Neural crest cell (in vitro differentiated cells): ENCODE data around the gene TFAP2D. TPM values are rescaled to one million over a fixed set of nuclear protein-coding genes. Genes with fewer than 3 reads are reported as not detected.

ENCODE experiments used
- DNase-seq: peaks from one replicate; pipeline ENCODE4 v3.0.0; 2021; ENCODE audit warnings: low read depth, mixed read lengths, low spot score
- H3K27ac Mint-ChIP-seq: one replicate; pipeline ENCODE4 v1.8.0; 2021; ENCODE audit warnings: mild to moderate bottlenecking, mixed read lengths; ENCODE audit not compliant: unreplicated experiment
- H3K27me3 Mint-ChIP-seq: 2 replicates; pipeline ENCODE4 v1.8.0; 2021; ENCODE audit warnings: low read depth, mild to moderate bottlenecking, mixed read lengths
- H3K36me3 Mint-ChIP-seq: 2 replicates; pipeline ENCODE4 v1.8.0; 2021; ENCODE audit warnings: low read depth, mild to moderate bottlenecking, mixed read lengths
- H3K4me1 Mint-ChIP-seq: 2 replicates; pipeline ENCODE4 v1.8.0; 2021; ENCODE audit warnings: mixed read lengths
- H3K4me3 Mint-ChIP-seq: one replicate; pipeline ENCODE4 v1.8.0; 2021; ENCODE audit warnings: mild to moderate bottlenecking, mixed read lengths
- H3K9me3 Mint-ChIP-seq: 2 replicates; pipeline ENCODE4 v1.8.0; 2021; ENCODE audit warnings: mixed read lengths
- CTCF ChIP-seq: fragments of 200-600 bp; sonication (generic); conservative IDR thresholded peaks from 2 replicates; pipeline ENCODE4 v1.5.0; 2021; ENCODE audit warnings: antibody characterized with exemption, mild to moderate bottlenecking
- total RNA-seq: library from RNA; stranded (reverse); gene quantifications from 2 replicates; pipeline ENCODE4 v1.2.1, GENCODE V29; 2021

The TFAP2D gene
- total RNA-seq, 1 donor from 2014 or later, result not detected

GRCh38 chr6:50713977-50714486 lies 706 bp downstream of the TFAP2D start:
- no peak for TF ChIP-seq CTCF
- Mint-ChIP-seq H3K4me3 (no peak overlapping the region), H3K36me3 (peaks cover 3% of the 10 kb centered on the region), H3K4me1 (peaks cover 6% of the 10 kb centered on the region), H3K9me3 (no peaks in the 10 kb centered on the region), H3K27me3 (peaks cover 100% of the 10 kb centered on the region), H3K27ac (no peak overlapping the region)
- DNase-seq, result no peak

GRCh38 chr6:50714487-50715379 lies 1.4 kb downstream of the TFAP2D start:
- no peak for TF ChIP-seq CTCF
- Mint-ChIP-seq H3K36me3 (peaks cover 3% of the 10 kb centered on the region), H3K4me1 (peaks cover 6% of the 10 kb centered on the region), H3K27me3 (peaks cover 100% of the 10 kb centered on the region), H3K4me3 (no peak overlapping the region), H3K27ac (no peak overlapping the region), H3K9me3 (no peaks in the 10 kb centered on the region)
- no peak for DNase-seq

- Mint-ChIP-seq H3K27ac (no peak overlapping the region), H3K27me3 (peaks cover 100% of the 10 kb centered on the region), H3K9me3 (no peaks in the 10 kb centered on the region), H3K36me3 (peaks cover 8% of the 10 kb centered on the region), H3K4me3 (no peak overlapping the region), H3K4me1 (peaks cover 6% of the 10 kb centered on the region)
- no peak for DNase-seq
- no peak for TF ChIP-seq CTCF
Observed at GRCh38 chr6:50716899-50717509, 3.7 kb downstream of the TFAP2D start.

- Mint-ChIP-seq H3K4me1 (peaks cover 6% of the 10 kb centered on the region), H3K27me3 (peaks cover 100% of the 10 kb centered on the region), H3K27ac (no peak overlapping the region), H3K9me3 (no peaks in the 10 kb centered on the region), H3K4me3 (no peak overlapping the region), H3K36me3 (peaks cover 8% of the 10 kb centered on the region)
- no peak for DNase-seq
- no peak for TF ChIP-seq CTCF
Observed at GRCh38 chr6:50717734-50718457, 4.6 kb downstream of the TFAP2D start.

GRCh38 chr6:50718566-50718965 lies 5.2 kb downstream of the TFAP2D start:
- H3K27ac Mint-ChIP-seq, result no peak overlapping the region
- no peaks in the 10 kb centered on the region for H3K9me3 Mint-ChIP-seq
- peaks cover 8% of the 10 kb centered on the region for H3K36me3 Mint-ChIP-seq
- peaks cover 100% of the 10 kb centered on the region for H3K27me3 Mint-ChIP-seq
- H3K4me1 Mint-ChIP-seq, result peaks cover 6% of the 10 kb centered on the region
- DNase-seq, result no peak
- no peak for TF ChIP-seq CTCF
- H3K4me3 Mint-ChIP-seq, result no peak overlapping the region
